Keratinocyte (primary cell): ENCODE data around the gene LFNG.

Experiments
- CTCF ChIP-seq, 3 experiments: IDR thresholded peaks in 1 of 3; conservative IDR thresholded peaks in 1 of 3; optimal IDR thresholded peaks in 1 of 3; 2 replicates in 2 of 3; 3 replicates in 1 of 3; pipeline versions ENCODE3 to v1.5.1; 2011; ENCODE audit warnings: low read length in 3 of 3, mild to moderate bottlenecking in 3 of 3, moderate library complexity in 2 of 3, control low read depth in 1 of 3, inconsistent platforms in 1 of 3; ENCODE audit not compliant: insufficient read depth in 2 of 3; ENCODE audit errors: extremely low read depth in 1 of 3
- EZH2 ChIP-seq: IDR thresholded peaks from one replicate; pipeline ENCODE4 v1.6.1; 2012; ENCODE audit warnings: inconsistent platforms, mild to moderate bottlenecking, low read length, moderate library complexity

DNA sequence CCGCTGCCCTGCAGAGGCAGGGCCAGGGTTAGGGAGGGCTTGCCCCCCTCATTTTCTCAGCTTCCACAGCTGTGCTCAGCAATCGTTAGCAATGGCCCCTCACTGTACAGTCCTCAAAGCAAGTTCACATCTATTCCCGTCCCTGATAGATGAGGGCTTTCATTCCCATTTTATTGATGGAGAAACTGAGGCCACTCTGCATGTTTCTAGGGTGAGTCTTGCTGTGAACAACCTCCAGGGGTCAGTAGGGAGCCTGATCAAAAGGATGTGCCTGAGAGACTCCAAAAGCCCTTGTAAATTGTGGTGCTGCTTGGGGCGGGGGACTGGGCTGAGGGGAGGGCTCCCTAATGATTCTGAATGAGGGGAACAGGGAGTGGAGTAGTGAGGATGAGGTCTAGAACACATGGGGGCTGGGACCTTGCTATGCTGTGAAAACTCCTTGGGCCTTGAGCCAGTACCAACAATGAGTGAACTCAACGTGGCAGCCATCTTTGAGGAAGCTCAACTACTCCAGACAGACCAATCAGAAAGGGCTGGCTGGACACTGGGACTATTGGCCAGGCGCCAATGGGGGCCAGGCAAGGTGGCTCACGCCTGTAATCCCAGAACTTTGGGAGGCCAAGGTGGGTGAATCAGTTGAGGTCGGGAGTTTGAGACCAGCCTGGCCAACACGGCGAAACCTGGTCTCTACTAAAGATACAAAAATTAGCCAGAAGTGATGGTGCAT is 36.7 kb upstream of the LFNG start:
- TF ChIP-seq CTCF (optimal IDR thresholded peaks at IDR 0.05 in 1 of 3, IDR thresholded peaks at IDR 0.05 in 1 of 3, conservative IDR thresholded peaks at IDR 0.05 in 1 of 3; ENCODE audit: extremely low read depth in 1 of 3, insufficient read depth in 2 of 3, low read length in 3 of 3) = no peak
- TF ChIP-seq EZH2 = no peak
